Measurements from ENCODE around the gene EXOC6B.

Gene EXOC6B

DNA sequence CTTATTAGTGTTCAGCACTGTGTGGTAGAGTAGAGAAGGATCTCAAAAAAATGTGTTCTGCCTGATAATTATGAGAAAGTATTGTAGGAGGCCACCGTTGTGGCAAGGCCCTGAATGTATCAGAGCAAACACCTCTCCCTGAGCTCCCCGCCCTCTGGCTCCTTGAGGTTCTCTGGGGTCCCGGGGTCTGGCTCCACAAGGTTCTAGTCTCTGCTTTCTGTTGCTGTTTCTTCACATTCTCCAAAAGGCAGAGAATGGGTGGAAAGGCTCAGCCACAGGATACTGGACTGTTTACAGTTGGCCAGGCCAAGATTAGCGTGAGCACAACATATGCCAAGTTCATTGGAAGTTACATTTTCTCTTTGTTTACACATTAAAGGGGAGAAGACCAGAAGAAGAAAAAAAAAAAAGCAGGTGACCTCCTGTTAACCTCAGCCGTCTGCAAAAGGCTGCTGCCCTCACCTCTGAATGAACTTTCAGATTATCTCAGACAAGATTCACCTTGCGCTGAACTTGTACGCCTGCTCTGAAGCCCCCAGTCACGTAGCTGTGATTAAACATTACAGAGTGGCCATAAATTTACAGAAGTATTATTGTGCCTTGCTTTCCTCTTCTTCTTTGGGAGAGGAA lies 621.6 kb downstream of the EXOC6B start:
- no peaks in the 10 kb centered on the region for H3K36me3 ChIP-seq (ENCODE audit: control insufficient read depth in 2 of 2, insufficient read depth in 1 of 2, low read length in 2 of 2)
- H3K4me3 ChIP-seq (ENCODE audit: low read depth, low read length), result no peak overlapping the region
- peaks cover 3% of the 10 kb centered on the region; the same call in 1 of the 2 replicates for H3K4me1 ChIP-seq (ENCODE audit: control insufficient read depth, insufficient read depth, low read length)
- ChIA-PET POLR2A (interaction anchor here (0.5 kb wide), 1 partner anchor 14 kb away, joined by 3 read pairs; no protein-coding TSS in a partner anchor), CTCF (interaction anchor here (0.5 to 0.7 kb wide), 3 partner anchors 333 to 658 kb away, joined by 3 to 5 read pairs (median 5); no protein-coding TSS in a partner anchor)
- TF ChIP-seq TCF7L2 (IDR thresholded peaks at IDR 0.05; ENCODE audit: borderline replicate concordance, low read depth, low read length), result no peak
- no peak for TF ChIP-seq ZFP41 (tag by site-specific recombination; IDR thresholded peaks at IDR 0.05; ENCODE audit: borderline replicate concordance)
- TF ChIP-seq ZNF529 (tag by site-specific recombination; IDR thresholded peaks at IDR 0.05; ENCODE audit: insufficient replicate concordance), result no peak
- TF ChIP-seq ZNF16 (tag by site-specific recombination; IDR thresholded peaks at IDR 0.05; ENCODE audit: low read depth), result no peak
- TF ChIP-seq, protein P1, sequence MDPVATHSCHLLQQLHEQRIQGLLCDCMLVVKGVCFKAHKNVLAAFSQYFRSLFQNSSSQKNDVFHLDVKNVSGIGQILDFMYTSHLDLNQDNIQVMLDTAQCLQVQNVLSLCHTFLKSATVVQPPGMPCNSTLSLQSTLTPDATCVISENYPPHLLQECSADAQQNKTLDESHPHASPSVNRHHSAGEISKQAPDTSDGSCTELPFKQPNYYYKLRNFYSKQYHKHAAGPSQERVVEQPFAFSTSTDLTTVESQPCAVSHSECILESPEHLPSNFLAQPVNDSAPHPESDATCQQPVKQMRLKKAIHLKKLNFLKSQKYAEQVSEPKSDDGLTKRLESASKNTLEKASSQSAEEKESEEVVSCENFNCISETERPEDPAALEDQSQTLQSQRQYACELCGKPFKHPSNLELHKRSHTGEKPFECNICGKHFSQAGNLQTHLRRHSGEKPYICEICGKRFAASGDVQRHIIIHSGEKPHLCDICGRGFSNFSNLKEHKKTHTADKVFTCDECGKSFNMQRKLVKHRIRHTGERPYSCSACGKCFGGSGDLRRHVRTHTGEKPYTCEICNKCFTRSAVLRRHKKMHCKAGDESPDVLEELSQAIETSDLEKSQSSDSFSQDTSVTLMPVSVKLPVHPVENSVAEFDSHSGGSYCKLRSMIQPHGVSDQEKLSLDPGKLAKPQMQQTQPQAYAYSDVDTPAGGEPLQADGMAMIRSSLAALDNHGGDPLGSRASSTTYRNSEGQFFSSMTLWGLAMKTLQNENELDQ (tag by site-specific recombination; IDR thresholded peaks at IDR 0.05; ENCODE audit: low read depth), result no peak
- no peak for TF ChIP-seq KLF10 (tag by site-specific recombination; IDR thresholded peaks at IDR 0.05)
- no peak for TF ChIP-seq ZNF473 (tag by site-specific recombination; IDR thresholded peaks at IDR 0.05)
- no peak for TF ChIP-seq ZNF132 (tag by site-specific recombination; IDR thresholded peaks at IDR 0.05; ENCODE audit: borderline replicate concordance)
- TF ChIP-seq ZNF169 (tag by site-specific recombination; IDR thresholded peaks at IDR 0.05), result no peak
- TF ChIP-seq, protein P2, sequence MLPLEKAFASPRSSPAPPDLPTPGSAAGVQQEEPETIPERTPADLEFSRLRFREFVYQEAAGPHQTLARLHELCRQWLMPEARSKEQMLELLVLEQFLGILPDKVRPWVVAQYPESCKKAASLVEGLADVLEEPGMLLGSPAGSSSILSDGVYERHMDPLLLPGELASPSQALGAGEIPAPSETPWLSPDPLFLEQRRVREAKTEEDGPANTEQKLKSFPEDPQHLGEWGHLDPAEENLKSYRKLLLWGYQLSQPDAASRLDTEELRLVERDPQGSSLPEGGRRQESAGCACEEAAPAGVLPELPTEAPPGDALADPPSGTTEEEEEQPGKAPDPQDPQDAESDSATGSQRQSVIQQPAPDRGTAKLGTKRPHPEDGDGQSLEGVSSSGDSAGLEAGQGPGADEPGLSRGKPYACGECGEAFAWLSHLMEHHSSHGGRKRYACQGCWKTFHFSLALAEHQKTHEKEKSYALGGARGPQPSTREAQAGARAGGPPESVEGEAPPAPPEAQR (tag by site-specific recombination; IDR thresholded peaks at IDR 0.05), result no peak
- no peak for TF ChIP-seq REPIN1 (tag by site-specific recombination; IDR thresholded peaks at IDR 0.05; ENCODE audit: low read depth)
- TF ChIP-seq ZBTB17 (tag by site-specific recombination; IDR thresholded peaks at IDR 0.05), result no peak
- no peak for TF ChIP-seq ZNF311 (tag by site-specific recombination; IDR thresholded peaks at IDR 0.05; ENCODE audit: borderline replicate concordance)
- no peaks in the 10 kb centered on the region for H3K9me3 ChIP-seq (ENCODE audit: control insufficient read depth, insufficient read depth, low read depth, low read length)
- H3K27ac ChIP-seq (ENCODE audit: extremely low read depth, low read depth, low read length), result no peak overlapping the region

DNA sequence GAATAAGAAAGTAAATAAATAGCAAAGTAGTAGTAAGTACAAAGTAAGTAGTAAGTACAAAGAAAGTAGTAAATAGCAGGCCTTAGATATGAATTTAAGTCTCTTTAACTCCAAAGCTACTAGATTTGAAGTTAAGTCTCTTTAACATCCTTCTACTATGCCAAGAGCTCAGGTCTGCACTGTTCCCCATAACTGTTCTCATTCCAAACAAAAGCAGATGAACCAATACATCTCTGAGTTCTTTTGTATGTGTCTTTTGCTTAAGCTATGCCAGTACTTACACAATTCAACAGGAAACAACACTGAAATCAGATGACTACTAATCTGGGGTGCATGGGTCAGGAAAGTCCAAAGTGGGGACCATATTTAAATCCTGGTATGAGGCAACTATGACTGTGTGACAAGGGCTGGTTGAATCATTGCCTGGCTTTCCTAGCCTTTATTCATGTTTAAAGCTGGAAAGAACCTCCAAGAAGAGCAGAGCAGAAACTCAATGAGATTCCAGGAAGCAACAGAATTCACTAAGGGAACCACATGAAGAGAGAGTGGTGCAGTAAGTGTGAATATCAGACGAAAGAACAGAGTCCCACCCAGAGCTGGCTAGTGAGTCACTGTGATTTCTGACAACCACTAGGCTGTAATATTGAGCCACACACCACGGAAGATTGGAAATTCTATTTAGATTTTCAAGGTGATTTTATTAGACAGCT lies 627.1 kb downstream of the EXOC6B start:
- ChIA-PET CTCF (interaction anchor here (0.6 to 0.9 kb wide), 2 partner anchors 378 to 573 kb away, joined by 3 to 4 read pairs; no protein-coding TSS in a partner anchor), POLR2A (no interaction called here)
- Histone ChIP-seq H3K9me3 (ENCODE audit: control insufficient read depth, insufficient read depth, low read depth, low read length) (no peaks in the 10 kb centered on the region), H3K27ac (ENCODE audit: extremely low read depth, low read depth, low read length) (no peak overlapping the region), H3K36me3 (ENCODE audit: control insufficient read depth in 2 of 2, insufficient read depth in 1 of 2, low read length in 2 of 2) (no peaks in the 10 kb centered on the region), H3K4me1 (ENCODE audit: control insufficient read depth, insufficient read depth, low read length) (no peaks in the 10 kb centered on the region), H3K4me3 (ENCODE audit: low read depth, low read length) (no peak overlapping the region)
- TF ChIP-seq SCRT1 (tag by site-specific recombination; IDR thresholded peaks at IDR 0.05; ENCODE audit: borderline replicate concordance) (no peak), SP7 (tag by site-specific recombination; IDR thresholded peaks at IDR 0.05) (no peak), ZBTB1 (tag by site-specific recombination; IDR thresholded peaks at IDR 0.05) (no peak), SETDB1 (IDR thresholded peaks at IDR 0.05; ENCODE audit: insufficient read length, low read length) (no peak), ZFP69B (tag by site-specific recombination; IDR thresholded peaks at IDR 0.05) (no peak), ZNF473 (tag by site-specific recombination; IDR thresholded peaks at IDR 0.05) (no peak)
- TF ChIP-seq, protein P3, sequence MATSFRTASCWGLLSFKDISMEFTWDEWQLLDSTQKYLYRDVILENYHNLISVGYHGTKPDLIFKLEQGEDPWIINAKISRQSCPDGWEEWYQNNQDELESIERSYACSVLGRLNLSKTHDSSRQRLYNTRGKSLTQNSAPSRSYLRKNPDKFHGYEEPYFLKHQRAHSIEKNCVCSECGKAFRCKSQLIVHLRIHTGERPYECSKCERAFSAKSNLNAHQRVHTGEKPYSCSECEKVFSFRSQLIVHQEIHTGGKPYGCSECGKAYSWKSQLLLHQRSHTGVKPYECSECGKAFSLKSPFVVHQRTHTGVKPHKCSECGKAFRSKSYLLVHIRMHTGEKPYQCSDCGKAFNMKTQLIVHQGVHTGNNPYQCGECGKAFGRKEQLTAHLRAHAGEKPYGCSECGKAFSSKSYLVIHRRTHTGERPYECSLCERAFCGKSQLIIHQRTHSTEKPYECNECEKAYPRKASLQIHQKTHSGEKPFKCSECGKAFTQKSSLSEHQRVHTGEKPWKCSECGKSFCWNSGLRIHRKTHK (tag by site-specific recombination; IDR thresholded peaks at IDR 0.05), result no peak
- TF ChIP-seq, protein P4, sequence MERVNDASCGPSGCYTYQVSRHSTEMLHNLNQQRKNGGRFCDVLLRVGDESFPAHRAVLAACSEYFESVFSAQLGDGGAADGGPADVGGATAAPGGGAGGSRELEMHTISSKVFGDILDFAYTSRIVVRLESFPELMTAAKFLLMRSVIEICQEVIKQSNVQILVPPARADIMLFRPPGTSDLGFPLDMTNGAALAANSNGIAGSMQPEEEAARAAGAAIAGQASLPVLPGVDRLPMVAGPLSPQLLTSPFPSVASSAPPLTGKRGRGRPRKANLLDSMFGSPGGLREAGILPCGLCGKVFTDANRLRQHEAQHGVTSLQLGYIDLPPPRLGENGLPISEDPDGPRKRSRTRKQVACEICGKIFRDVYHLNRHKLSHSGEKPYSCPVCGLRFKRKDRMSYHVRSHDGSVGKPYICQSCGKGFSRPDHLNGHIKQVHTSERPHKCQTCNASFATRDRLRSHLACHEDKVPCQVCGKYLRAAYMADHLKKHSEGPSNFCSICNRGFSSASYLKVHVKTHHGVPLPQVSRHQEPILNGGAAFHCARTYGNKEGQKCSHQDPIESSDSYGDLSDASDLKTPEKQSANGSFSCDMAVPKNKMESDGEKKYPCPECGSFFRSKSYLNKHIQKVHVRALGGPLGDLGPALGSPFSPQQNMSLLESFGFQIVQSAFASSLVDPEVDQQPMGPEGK (tag by site-specific recombination; IDR thresholded peaks at IDR 0.05), result no peak
- TF ChIP-seq, protein P5, sequence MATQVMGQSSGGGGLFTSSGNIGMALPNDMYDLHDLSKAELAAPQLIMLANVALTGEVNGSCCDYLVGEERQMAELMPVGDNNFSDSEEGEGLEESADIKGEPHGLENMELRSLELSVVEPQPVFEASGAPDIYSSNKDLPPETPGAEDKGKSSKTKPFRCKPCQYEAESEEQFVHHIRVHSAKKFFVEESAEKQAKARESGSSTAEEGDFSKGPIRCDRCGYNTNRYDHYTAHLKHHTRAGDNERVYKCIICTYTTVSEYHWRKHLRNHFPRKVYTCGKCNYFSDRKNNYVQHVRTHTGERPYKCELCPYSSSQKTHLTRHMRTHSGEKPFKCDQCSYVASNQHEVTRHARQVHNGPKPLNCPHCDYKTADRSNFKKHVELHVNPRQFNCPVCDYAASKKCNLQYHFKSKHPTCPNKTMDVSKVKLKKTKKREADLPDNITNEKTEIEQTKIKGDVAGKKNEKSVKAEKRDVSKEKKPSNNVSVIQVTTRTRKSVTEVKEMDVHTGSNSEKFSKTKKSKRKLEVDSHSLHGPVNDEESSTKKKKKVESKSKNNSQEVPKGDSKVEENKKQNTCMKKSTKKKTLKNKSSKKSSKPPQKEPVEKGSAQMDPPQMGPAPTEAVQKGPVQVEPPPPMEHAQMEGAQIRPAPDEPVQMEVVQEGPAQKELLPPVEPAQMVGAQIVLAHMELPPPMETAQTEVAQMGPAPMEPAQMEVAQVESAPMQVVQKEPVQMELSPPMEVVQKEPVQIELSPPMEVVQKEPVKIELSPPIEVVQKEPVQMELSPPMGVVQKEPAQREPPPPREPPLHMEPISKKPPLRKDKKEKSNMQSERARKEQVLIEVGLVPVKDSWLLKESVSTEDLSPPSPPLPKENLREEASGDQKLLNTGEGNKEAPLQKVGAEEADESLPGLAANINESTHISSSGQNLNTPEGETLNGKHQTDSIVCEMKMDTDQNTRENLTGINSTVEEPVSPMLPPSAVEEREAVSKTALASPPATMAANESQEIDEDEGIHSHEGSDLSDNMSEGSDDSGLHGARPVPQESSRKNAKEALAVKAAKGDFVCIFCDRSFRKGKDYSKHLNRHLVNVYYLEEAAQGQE (tag by site-specific recombination; IDR thresholded peaks at IDR 0.05), result no peak
